Upper lobe of left lung (tissue), 6 donors: Measurements from ENCODE around the gene CAPN11. TPM values are rescaled to one million over a fixed set of nuclear protein-coding genes. Genes with fewer than 3 reads are reported as not detected.

Experiments used
- ATAC-seq, 2 donors: fragments of 200-7000 bp; cut with Tn5 transposase; one replicate each; pipeline ENCODE4 v1.9.1; 2022; ENCODE audit warnings: mild to moderate bottlenecking in 2 of 2, moderate library complexity in 2 of 2; ENCODE audit not compliant: low FRiP score in 2 of 2
- DNase-seq, 2 donors: peaks; one replicate each; pipeline ENCODE4 v3.0.0-alpha.2; 2019 to 2020
- H3K27ac ChIP-seq, 4 donors: fragments of 200-600 bp; sonication (generic); one replicate each; pipeline ENCODE4 v1.5.1; 2016 to 2019
- H3K27me3 ChIP-seq, 4 donors: fragments of 200-600 bp; sonication (generic); one replicate each; pipeline ENCODE4 v1.5.1; 2017 to 2019
- H3K36me3 ChIP-seq, 4 donors: fragments of 200-600 bp; sonication (generic); one replicate each; pipeline ENCODE4 v1.5.1; 2016 to 2019
- H3K4me1 ChIP-seq, 4 donors: fragments of 200-600 bp; sonication (generic); one replicate each; pipeline ENCODE4 v1.5.1; 2018 to 2019
- H3K4me3 ChIP-seq, 4 donors: fragments of 200-600 bp; sonication (generic); one replicate each; pipeline ENCODE4 v1.5.1; 2017 to 2019; ENCODE audit warnings: mild to moderate bottlenecking in 2 of 4, moderate library complexity in 1 of 4
- H3K9me3 ChIP-seq, 4 donors: fragments of 200-600 bp; sonication (generic); one replicate each; pipeline ENCODE4 v1.5.1; 2018 to 2019
- CTCF ChIP-seq, 6 experiments: fragments of 450-650 bp in 4 of 6; fragments of 200-600 bp in 2 of 6; sonication (generic) in 2 of 6; IDR thresholded peaks; one replicate each; pipeline ENCODE4 v1.5.1; 2016 to 2019; ENCODE audit warnings: antibody characterized with exemption in 6 of 6
- EP300 ChIP-seq, 4 donors: sonication (generic); formaldehyde crosslinking; IDR thresholded peaks; one replicate each; pipeline ENCODE4 v1.5.1; 2017; ENCODE audit warnings: antibody characterized with exemption in 4 of 4, control low read depth in 2 of 4
- POLR2A ChIP-seq, 4 donors: fragments of 450-650 bp; IDR thresholded peaks; one replicate each; pipeline ENCODE4 v1.5.1; 2016 to 2017; ENCODE audit warnings: antibody characterized with exemption in 4 of 4, mild to moderate bottlenecking in 2 of 4
- POLR2AphosphoS5 ChIP-seq, 2 donors: sonication (generic); formaldehyde crosslinking; IDR thresholded peaks; one replicate each; pipeline ENCODE4 v1.5.1; 2017; ENCODE audit warnings: antibody characterized with exemption in 2 of 2
- WGBS, 2 donors: methylation state at CpG; one replicate each; pipeline ENCODE4 v1.1.5; 2017 to 2018; 5-methylcytosine and 5-hydroxymethylcytosine counted together
- total RNA-seq, 6 donors: library from RNA; depleted of rRNA in 4 of 6; stranded (reverse); fragments of >200 nt in 4 of 6; gene quantifications; one replicate each; pipeline versions ENCODE4 v1.1.0 to v1.2.1, GENCODE V29; 2016 to 2021
- donor health status: DM: no; HTN: no; CAD: no; lungs with moderate emphysema.
- donor health status: DM: no; HTN: yes; CAD: no; lungs with severe emphysema.

The CAPN11 gene
- total RNA-seq, 6 donors from 2014 or later, result 0.30 to 0.81 (median 0.52) TPM; not detected in 2

DNA sequence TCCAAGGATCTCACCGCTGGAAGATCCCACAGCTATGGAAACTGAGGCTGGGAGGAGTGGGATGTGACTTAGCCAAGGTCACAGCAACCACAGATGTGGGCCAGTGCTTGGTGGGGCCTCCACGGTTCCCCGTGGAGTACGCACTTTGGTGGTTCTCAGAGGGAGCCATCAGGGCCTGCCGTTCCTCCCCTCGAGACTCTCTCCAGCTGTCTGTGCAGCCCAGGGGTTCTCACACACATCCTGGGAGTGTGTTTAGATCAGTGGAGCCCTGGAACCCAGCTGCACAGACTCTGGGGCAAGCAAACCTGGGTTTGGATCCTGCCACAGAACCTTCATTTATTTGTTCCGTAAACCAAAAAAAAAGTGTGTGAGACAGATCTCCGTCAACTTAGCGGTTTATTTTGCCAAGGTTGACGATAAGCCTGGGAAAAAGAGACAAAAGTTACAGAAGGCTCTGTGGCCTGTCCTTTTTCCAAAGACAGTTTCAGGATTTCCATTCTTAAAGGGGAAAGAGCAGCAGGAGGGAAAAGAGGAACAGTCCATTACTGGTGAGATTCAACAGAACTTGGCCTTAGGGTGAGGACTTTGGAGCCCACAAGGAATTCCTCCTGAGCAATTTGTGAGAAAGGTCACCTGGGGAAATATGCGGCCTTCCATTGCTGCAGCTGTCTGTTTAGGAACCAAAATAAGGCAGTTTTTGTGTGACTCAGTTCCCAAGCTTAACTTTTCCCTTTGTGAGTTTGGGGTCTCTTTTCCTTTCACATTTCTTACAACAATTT lies 44.5 kb downstream of the CAPN11 start:
- DNase-seq (no peak), ATAC-seq (no peak)
- 89 to 91% methylated on average over 6 to 11 of the region's 11 CpGs for WGBS, 2 donors
- Histone ChIP-seq H3K27me3 (no peaks in the 10 kb centered on the region), H3K4me3 (no peak overlapping the region), H3K36me3 (no peaks in the 10 kb centered on the region), H3K27ac (no peak overlapping the region), H3K4me1 (no peaks in the 10 kb centered on the region), H3K9me3 (no peaks in the 10 kb centered on the region)
- TF ChIP-seq POLR2AphosphoS5 (IDR thresholded peaks at IDR 0.05) (no peak), CTCF (IDR thresholded peaks at IDR 0.05) (no peak), EP300 (IDR thresholded peaks at IDR 0.05) (no peak), POLR2A (IDR thresholded peaks at IDR 0.05) (no peak)

DNA sequence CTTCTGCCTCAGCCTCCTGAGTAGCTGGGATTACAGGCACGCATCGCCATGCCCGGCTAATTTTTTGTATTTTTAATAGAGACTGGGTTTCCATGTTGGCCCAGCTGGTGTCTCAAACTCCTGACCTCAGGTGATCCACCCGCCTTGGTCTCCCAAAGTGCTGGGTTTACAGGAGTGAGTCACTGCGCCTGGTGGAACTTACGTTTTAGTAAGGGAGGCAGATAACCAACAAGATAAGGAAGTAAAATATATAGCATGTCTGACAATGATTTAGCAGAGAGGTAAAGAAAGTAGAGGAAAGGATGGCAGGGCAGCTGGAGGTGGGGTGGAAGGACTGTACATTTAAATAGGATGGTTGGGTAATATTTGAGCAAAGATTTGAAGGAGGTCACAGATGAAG lies 45.3 kb downstream of the CAPN11 start:
- ATAC-seq, result no peak

GRCh38 chr6:44207966-44208365 lies 49.3 kb downstream of the CAPN11 start:
- Histone ChIP-seq H3K4me3 (no peak overlapping the region), H3K27ac (no peak overlapping the region), H3K36me3 (no peaks in the 10 kb centered on the region), H3K4me1 (no peaks in the 10 kb centered on the region), H3K9me3 (no peaks in the 10 kb centered on the region), H3K27me3 (no peaks in the 10 kb centered on the region)
- DNase-seq (no peak), ATAC-seq (no peak)
- WGBS, 2 donors, result 93 to 94% methylated on average over 6 of the region's 6 CpGs
- TF ChIP-seq POLR2AphosphoS5 (IDR thresholded peaks at IDR 0.05) (no peak), CTCF (IDR thresholded peaks at IDR 0.05) (no peak), EP300 (IDR thresholded peaks at IDR 0.05) (no peak), POLR2A (IDR thresholded peaks at IDR 0.05) (no peak)

More for the DNA sequence above, 45.3 kb downstream of the CAPN11 start:
- 85 to 87% methylated on average over 6 of the region's 6 CpGs for WGBS, 2 donors
- Histone ChIP-seq H3K36me3 (no peaks in the 10 kb centered on the region), H3K27me3 (no peaks in the 10 kb centered on the region), H3K4me1 (no peaks in the 10 kb centered on the region), H3K27ac (no peak overlapping the region), H3K9me3 (no peaks in the 10 kb centered on the region), H3K4me3 (no peak overlapping the region)
- no peak for DNase-seq
- TF ChIP-seq EP300 (IDR thresholded peaks at IDR 0.05) (no peak), CTCF (IDR thresholded peaks at IDR 0.05) (no peak), POLR2A (IDR thresholded peaks at IDR 0.05) (no peak), POLR2AphosphoS5 (IDR thresholded peaks at IDR 0.05) (no peak)

- Histone ChIP-seq H3K4me3 (no peak overlapping the region), H3K27me3 (no peaks in the 10 kb centered on the region), H3K36me3 (no peaks in the 10 kb centered on the region), H3K27ac (no peak overlapping the region), H3K4me1 (peaks cover 0 to 1% (median 0%) of the 10 kb centered on the region in 4 donors), H3K9me3 (no peaks in the 10 kb centered on the region)
- WGBS, 2 donors, result 77 to 86% methylated on average over 3 of the region's 3 CpGs
- ATAC-seq (no peak), DNase-seq (no peak)
- no peak for TF ChIP-seq CTCF (IDR thresholded peaks at IDR 0.05)
- no peak for TF ChIP-seq EP300 (IDR thresholded peaks at IDR 0.05)
- TF ChIP-seq POLR2A (IDR thresholded peaks at IDR 0.05), result no peak
- TF ChIP-seq POLR2AphosphoS5 (IDR thresholded peaks at IDR 0.05), result no peak
Measured at GRCh38 chr6:44211284-44211683, 52.7 kb downstream of the CAPN11 start.

- TF ChIP-seq POLR2AphosphoS5 (IDR thresholded peaks at IDR 0.05) (no peak), POLR2A (IDR thresholded peaks at IDR 0.05) (no peak), EP300 (IDR thresholded peaks at IDR 0.05) (no peak), CTCF (IDR thresholded peaks at IDR 0.05) (no peak)
- Histone ChIP-seq H3K36me3 (no peaks in the 10 kb centered on the region), H3K9me3 (no peaks in the 10 kb centered on the region), H3K4me1 (peaks cover 23 to 29% (median 26%) of the 10 kb centered on the region in 4 donors), H3K4me3 (no peak overlapping the region), H3K27ac (no peak overlapping the region), H3K27me3 (no peaks in the 10 kb centered on the region)
- ATAC-seq (no peak), DNase-seq (no peak)
- whole genome bisulfite sequencing, 2 donors, result 89 to 92% methylated on average over 6 of the region's 6 CpGs
Measured at GRCh38 chr6:44214307-44214706, 55.7 kb downstream of the CAPN11 start.
